ENCODE measurements around the gene NVL. TPM values are rescaled to one million over a fixed set of nuclear protein-coding genes. Genes with fewer than 3 reads are reported as not detected.

NVL gene
- total and polyA plus RNA-seq, 4 donors = 5.3 to 14.0 (median 11.0) TPM

DNA sequence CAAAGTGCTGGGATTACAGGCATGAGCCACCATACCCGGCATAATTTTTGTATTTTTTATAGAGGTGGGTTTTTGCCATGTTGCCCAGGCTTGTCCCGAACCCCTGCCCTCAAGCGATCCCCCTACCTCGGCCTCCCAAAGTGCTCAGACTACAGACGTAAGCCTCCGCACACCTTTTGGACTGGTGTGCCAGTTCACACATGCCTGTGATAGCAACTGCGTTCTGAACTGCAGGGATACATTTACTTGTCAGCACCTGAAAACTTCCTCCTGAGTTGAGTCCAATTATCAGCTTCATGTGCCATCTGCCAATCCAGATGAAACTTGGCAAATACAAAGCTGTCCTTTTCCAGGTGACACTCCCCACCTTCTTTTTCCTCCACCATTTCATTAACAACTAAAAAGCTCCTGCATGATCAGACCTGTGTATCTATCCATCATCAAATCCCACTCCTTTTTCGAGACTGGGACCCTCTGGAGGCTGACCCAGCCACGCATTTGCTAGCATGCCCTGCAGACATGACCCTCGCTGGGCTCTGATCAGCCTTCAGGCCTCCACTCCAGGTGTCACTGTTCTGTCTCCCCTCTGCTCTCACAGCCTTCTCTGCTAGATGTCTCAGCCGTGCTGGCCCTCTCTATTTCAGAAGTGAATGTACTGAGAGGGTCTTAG is 149.1 kb downstream of the NVL start:
- Histone ChIP-seq H3K9me3 (ENCODE audit: control insufficient read depth in 4 of 4, low read length in 3 of 4) (no peaks in the 10 kb centered on the region), H3K4me3 (ENCODE audit: low read depth in 1 of 3, low read length in 3 of 3) (no peak overlapping the region), H3K9ac (ENCODE audit: low read depth in 1 of 2, low read length in 2 of 2) (no peak overlapping the region), H3K4me1 (ENCODE audit: control insufficient read depth in 4 of 4, insufficient read depth in 4 of 4, low read length in 3 of 4) (peaks cover 2 to 17% (median 10%) of the 10 kb centered on the region in 4 donors), H3K36me3 (ENCODE audit: control insufficient read depth in 4 of 4, insufficient read depth in 3 of 4, low read depth in 1 of 4, low read length in 3 of 4) (no peaks in the 10 kb centered on the region), H3K27me3 (ENCODE audit: control insufficient read depth in 4 of 4, insufficient read depth in 4 of 4, low read length in 3 of 4) (no peaks in the 10 kb centered on the region), H3K27ac (ENCODE audit: low read depth in 1 of 2, low read length in 2 of 2) (no peak overlapping the region)
- 97% methylated on average over 11 of the region's 11 CpGs for WGBS
- TF ChIP-seq, protein P1, sequence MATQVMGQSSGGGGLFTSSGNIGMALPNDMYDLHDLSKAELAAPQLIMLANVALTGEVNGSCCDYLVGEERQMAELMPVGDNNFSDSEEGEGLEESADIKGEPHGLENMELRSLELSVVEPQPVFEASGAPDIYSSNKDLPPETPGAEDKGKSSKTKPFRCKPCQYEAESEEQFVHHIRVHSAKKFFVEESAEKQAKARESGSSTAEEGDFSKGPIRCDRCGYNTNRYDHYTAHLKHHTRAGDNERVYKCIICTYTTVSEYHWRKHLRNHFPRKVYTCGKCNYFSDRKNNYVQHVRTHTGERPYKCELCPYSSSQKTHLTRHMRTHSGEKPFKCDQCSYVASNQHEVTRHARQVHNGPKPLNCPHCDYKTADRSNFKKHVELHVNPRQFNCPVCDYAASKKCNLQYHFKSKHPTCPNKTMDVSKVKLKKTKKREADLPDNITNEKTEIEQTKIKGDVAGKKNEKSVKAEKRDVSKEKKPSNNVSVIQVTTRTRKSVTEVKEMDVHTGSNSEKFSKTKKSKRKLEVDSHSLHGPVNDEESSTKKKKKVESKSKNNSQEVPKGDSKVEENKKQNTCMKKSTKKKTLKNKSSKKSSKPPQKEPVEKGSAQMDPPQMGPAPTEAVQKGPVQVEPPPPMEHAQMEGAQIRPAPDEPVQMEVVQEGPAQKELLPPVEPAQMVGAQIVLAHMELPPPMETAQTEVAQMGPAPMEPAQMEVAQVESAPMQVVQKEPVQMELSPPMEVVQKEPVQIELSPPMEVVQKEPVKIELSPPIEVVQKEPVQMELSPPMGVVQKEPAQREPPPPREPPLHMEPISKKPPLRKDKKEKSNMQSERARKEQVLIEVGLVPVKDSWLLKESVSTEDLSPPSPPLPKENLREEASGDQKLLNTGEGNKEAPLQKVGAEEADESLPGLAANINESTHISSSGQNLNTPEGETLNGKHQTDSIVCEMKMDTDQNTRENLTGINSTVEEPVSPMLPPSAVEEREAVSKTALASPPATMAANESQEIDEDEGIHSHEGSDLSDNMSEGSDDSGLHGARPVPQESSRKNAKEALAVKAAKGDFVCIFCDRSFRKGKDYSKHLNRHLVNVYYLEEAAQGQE (IDR thresholded peaks at IDR 0.05) = no peak
- TF ChIP-seq GABPA (IDR thresholded peaks at IDR 0.05 in 1 of 2, conservative IDR thresholded peaks at IDR 0.05 in 1 of 2) = no peak
- TF ChIP-seq NR2F2 (IDR thresholded peaks at IDR 0.05) = no peak
- TF ChIP-seq HNF4G (IDR thresholded peaks at IDR 0.05) = no peak
- no peak for TF ChIP-seq FOXA1 (IDR thresholded peaks at IDR 0.05)
- DNase-seq (ENCODE audit: low spot score) = no peak

DNA sequence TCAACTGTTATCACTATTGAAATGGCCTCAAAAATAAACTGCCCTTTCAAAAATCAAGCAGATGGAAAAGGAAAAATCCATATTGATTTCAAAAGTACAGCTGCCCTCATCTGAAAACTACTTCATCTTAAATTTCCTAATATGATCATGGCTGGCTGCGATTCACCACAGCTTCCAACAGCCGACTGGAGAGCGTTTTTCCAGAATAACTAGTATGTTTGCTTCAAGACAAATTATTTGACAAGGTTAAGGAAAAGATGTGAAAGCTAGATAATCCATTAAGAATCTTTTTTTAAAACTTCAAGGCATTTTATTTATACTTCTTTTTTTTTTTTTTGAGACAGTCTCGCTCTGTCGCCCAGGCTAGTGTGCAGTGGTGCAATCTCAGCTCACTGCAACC is 151.1 kb downstream of the NVL start:
- no peak for DNase-seq (ENCODE audit: low spot score)
- no peak overlapping the region for H3K4me3 ChIP-seq (ENCODE audit: low read depth in 1 of 3, low read length in 3 of 3)
- no peaks in the 10 kb centered on the region for H3K27me3 ChIP-seq (ENCODE audit: control insufficient read depth in 4 of 4, insufficient read depth in 4 of 4, low read length in 3 of 4)
- WGBS = 97% methylated on average over 5 of the region's 5 CpGs
- H3K9me3 ChIP-seq (ENCODE audit: control insufficient read depth in 4 of 4, low read length in 3 of 4) = no peaks in the 10 kb centered on the region
- H3K27ac ChIP-seq (ENCODE audit: low read depth in 1 of 2, low read length in 2 of 2) = no peak overlapping the region
- peaks cover 0 to 10% (median 3%) of the 10 kb centered on the region in 4 donors for H3K4me1 ChIP-seq (ENCODE audit: control insufficient read depth in 4 of 4, insufficient read depth in 4 of 4, low read length in 3 of 4)
- H3K9ac ChIP-seq (ENCODE audit: low read depth in 1 of 2, low read length in 2 of 2) = no peak overlapping the region
- no peak for TF ChIP-seq TAF1 (conservative IDR thresholded peaks at IDR 0.05)
- no peak for TF ChIP-seq HNF4A (conservative IDR thresholded peaks at IDR 0.05)
- no peak for TF ChIP-seq RXRA (IDR thresholded peaks at IDR 0.05)
- TF ChIP-seq, protein P2, sequence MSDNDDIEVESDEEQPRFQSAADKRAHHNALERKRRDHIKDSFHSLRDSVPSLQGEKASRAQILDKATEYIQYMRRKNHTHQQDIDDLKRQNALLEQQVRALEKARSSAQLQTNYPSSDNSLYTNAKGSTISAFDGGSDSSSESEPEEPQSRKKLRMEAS (IDR thresholded peaks at IDR 0.05) = no peak
- no peaks in the 10 kb centered on the region for H3K36me3 ChIP-seq (ENCODE audit: control insufficient read depth in 4 of 4, insufficient read depth in 3 of 4, low read depth in 1 of 4, low read length in 3 of 4)

DNA sequence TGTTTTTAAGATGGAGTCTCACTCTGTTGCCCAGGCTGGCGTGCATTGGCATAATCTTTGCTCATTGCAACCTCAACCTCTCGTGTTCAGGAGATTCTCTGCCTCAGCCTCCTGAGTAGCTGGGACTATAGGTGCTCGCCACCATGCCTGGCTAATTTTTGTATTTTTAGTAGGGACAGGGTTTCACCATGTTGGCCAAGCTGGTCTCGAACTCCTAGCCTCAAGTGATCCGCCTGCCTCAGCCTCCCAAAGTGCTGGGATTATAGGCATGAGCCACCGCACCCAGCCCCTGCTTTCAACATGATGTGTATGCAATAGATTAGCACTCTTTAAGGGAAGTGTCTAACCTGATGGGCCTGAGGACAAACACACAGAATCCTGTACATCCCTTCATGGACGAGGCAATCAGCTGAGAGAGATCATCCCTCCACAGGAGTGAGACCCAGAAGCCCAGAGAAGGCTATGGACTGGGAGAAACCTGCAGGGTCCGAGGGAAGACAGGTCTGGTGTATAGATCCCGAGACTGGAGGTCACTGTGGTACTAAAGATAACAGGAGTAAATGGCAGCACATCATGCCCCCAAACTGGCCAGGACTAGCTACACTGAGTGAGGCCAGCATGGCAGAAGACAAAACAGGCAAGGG is 152.5 kb downstream of the NVL start:
- Histone ChIP-seq H3K9me3 (ENCODE audit: control insufficient read depth in 4 of 4, low read length in 3 of 4) (no peaks in the 10 kb centered on the region), H3K27me3 (ENCODE audit: control insufficient read depth in 4 of 4, insufficient read depth in 4 of 4, low read length in 3 of 4) (no peaks in the 10 kb centered on the region), H3K4me1 (ENCODE audit: control insufficient read depth in 4 of 4, insufficient read depth in 4 of 4, low read length in 3 of 4) (peaks cover 0 to 4% (median under 1%) of the 10 kb centered on the region in 4 donors), H3K4me3 (ENCODE audit: low read depth in 1 of 3, low read length in 3 of 3) (no peak overlapping the region), H3K27ac (ENCODE audit: low read depth in 1 of 2, low read length in 2 of 2) (no peak overlapping the region), H3K9ac (ENCODE audit: low read depth in 1 of 2, low read length in 2 of 2) (no peak overlapping the region), H3K36me3 (ENCODE audit: control insufficient read depth in 4 of 4, insufficient read depth in 3 of 4, low read depth in 1 of 4, low read length in 3 of 4) (no peaks in the 10 kb centered on the region)
- no peak for TF ChIP-seq FOXA1 (IDR thresholded peaks at IDR 0.05)
- TF ChIP-seq, protein P3, sequence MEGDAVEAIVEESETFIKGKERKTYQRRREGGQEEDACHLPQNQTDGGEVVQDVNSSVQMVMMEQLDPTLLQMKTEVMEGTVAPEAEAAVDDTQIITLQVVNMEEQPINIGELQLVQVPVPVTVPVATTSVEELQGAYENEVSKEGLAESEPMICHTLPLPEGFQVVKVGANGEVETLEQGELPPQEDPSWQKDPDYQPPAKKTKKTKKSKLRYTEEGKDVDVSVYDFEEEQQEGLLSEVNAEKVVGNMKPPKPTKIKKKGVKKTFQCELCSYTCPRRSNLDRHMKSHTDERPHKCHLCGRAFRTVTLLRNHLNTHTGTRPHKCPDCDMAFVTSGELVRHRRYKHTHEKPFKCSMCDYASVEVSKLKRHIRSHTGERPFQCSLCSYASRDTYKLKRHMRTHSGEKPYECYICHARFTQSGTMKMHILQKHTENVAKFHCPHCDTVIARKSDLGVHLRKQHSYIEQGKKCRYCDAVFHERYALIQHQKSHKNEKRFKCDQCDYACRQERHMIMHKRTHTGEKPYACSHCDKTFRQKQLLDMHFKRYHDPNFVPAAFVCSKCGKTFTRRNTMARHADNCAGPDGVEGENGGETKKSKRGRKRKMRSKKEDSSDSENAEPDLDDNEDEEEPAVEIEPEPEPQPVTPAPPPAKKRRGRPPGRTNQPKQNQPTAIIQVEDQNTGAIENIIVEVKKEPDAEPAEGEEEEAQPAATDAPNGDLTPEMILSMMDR (IDR thresholded peaks at IDR 0.05; ENCODE audit: low read depth, low read length, missing input control) = no peak
- TF ChIP-seq TAF1 (conservative IDR thresholded peaks at IDR 0.05) = no peak
- TF ChIP-seq HNF4A (conservative IDR thresholded peaks at IDR 0.05) = no peak
- TF ChIP-seq, protein P2 (IDR thresholded peaks at IDR 0.05) = no peak
- no peak for TF ChIP-seq YY1 (IDR thresholded peaks at IDR 0.05)
- TF ChIP-seq JUND (IDR thresholded peaks at IDR 0.05) = no peak
- TF ChIP-seq RAD21 (IDR thresholded peaks at IDR 0.05) = no peak
- TF ChIP-seq FOXA2 (IDR thresholded peaks at IDR 0.05) = no peak
- no peak for TF ChIP-seq EGR1 (IDR thresholded peaks at IDR 0.05; ENCODE audit: low read depth in 2 of 2)
- no peak for TF ChIP-seq NR2F2 (IDR thresholded peaks at IDR 0.05)
- no peak for TF ChIP-seq GABPA (IDR thresholded peaks at IDR 0.05 in 1 of 2, conservative IDR thresholded peaks at IDR 0.05 in 1 of 2)
- no peak for TF ChIP-seq HNF4G (IDR thresholded peaks at IDR 0.05)
- TF ChIP-seq, protein P4, sequence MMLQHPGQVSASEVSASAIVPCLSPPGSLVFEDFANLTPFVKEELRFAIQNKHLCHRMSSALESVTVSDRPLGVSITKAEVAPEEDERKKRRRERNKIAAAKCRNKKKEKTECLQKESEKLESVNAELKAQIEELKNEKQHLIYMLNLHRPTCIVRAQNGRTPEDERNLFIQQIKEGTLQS (IDR thresholded peaks at IDR 0.05) = no peak
- WGBS = 92% methylated on average over 9 of the region's 9 CpGs
- DNase-seq (ENCODE audit: low spot score) = no peak
